Spleen (tissue), 7 donors: ENCODE data around the gene MAEA.

Experiments used
- POLR2A ChIP-seq, 3 donors: fragments of 450-650 bp; IDR thresholded peaks; one replicate each; pipeline ENCODE4 v1.5.1; 2017; ENCODE audit warnings: antibody characterized with exemption in 3 of 3, mild to moderate bottlenecking in 1 of 3
- POLR2AphosphoS5 ChIP-seq, 3 donors: sonication (generic); formaldehyde crosslinking; IDR thresholded peaks; one replicate each; pipeline ENCODE4 v1.5.1; 2017; ENCODE audit warnings: antibody characterized with exemption in 3 of 3
- TF ChIP-seq, protein P1 (sequence below), 11 experiments: fragments of 200-600 bp in 7 of 11; fragments of 450-650 bp in 4 of 11; sonication (generic) in 4 of 11; IDR thresholded peaks in 8 of 11; conservative IDR thresholded peaks in 3 of 11; 1 replicate in 7 of 11; 2 replicates in 4 of 11; pipeline versions ENCODE4 v1.4.0 to v1.8.0; 2016 to 2021; ENCODE audit warnings: antibody characterized with exemption in 11 of 11, inconsistent platforms in 4 of 11, mild to moderate bottlenecking in 1 of 11
- donor health status: DM: no; HTN: no; CAD: no; lungs with moderate emphysema.
- donor health status: DM: no; HTN: no; CAD: no.
- donor health status: DM: no; HTN: no; CAD: no.

DNA sequence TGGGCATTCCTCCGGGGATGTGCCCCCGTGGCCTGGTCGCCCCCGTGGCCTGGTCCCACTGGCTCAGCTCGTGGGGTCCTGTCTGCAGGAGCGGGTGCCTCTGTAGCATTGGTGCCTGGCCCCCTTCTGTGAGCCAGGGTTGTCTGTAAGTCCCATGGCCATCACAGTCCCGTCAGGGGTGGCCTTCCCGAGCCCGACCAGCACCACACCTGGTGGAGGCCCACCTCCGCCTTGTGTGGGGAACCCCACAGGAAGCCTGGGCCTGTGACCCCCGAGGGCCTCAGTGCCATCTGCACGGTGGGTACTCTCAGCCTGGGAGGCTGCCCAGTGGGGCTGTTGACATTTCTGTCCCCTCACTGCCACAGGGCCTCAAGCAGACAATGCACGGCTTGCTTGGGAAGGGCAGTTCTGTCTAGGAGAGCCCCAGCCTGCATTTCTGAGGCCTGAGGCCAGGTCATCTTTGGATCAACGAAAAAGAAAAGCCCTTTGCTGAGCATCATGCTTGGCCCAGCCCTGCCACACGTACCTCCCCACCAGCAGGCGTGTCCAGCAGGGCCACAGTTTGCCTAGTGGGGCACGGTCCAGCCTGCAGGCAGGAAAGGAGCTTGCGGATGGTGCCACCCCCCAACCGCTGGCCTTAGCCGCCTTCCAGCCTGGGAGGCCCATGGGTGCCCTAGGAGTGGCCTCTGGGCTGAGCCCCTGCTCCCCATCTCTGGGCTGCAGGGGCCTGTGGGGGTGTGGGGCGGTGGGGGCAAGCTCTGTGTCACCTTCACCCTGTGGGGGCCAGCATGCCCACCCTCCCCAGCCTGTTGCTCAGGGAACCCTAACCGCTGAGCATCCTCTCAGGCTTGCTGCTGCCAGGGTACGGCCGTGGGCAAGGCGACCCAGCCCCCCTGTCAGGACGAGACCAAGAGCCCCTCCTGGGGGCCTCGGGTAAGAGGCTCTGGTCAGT, 93.4 kb downstream of the MAEA start:
- TF ChIP-seq, protein P1, sequence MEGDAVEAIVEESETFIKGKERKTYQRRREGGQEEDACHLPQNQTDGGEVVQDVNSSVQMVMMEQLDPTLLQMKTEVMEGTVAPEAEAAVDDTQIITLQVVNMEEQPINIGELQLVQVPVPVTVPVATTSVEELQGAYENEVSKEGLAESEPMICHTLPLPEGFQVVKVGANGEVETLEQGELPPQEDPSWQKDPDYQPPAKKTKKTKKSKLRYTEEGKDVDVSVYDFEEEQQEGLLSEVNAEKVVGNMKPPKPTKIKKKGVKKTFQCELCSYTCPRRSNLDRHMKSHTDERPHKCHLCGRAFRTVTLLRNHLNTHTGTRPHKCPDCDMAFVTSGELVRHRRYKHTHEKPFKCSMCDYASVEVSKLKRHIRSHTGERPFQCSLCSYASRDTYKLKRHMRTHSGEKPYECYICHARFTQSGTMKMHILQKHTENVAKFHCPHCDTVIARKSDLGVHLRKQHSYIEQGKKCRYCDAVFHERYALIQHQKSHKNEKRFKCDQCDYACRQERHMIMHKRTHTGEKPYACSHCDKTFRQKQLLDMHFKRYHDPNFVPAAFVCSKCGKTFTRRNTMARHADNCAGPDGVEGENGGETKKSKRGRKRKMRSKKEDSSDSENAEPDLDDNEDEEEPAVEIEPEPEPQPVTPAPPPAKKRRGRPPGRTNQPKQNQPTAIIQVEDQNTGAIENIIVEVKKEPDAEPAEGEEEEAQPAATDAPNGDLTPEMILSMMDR (IDR thresholded peaks at IDR 0.05 in 8 of 11, conservative IDR thresholded peaks at IDR 0.05 in 3 of 11), result no peak
- TF ChIP-seq POLR2AphosphoS5 (IDR thresholded peaks at IDR 0.05), result no peak
- TF ChIP-seq POLR2A (IDR thresholded peaks at IDR 0.05), result no peak
